CD4-positive, alpha-beta T cell treated with Interleukin-4 for 1 hour (primary cell): Measurements from ENCODE around the gene HOXC6.
"Not testable (repeated sequence)": the region's sequence is repeated elsewhere in the genome, so short reads cannot be mapped to it uniquely, and the experiment has no call there.

ENCODE experiments used
- DNase-seq, 2 donors: peaks; one replicate each; pipeline ENCODE4 v3.0.0-alpha.2; 2020 to 2022

HOXC6 gene

DNA sequence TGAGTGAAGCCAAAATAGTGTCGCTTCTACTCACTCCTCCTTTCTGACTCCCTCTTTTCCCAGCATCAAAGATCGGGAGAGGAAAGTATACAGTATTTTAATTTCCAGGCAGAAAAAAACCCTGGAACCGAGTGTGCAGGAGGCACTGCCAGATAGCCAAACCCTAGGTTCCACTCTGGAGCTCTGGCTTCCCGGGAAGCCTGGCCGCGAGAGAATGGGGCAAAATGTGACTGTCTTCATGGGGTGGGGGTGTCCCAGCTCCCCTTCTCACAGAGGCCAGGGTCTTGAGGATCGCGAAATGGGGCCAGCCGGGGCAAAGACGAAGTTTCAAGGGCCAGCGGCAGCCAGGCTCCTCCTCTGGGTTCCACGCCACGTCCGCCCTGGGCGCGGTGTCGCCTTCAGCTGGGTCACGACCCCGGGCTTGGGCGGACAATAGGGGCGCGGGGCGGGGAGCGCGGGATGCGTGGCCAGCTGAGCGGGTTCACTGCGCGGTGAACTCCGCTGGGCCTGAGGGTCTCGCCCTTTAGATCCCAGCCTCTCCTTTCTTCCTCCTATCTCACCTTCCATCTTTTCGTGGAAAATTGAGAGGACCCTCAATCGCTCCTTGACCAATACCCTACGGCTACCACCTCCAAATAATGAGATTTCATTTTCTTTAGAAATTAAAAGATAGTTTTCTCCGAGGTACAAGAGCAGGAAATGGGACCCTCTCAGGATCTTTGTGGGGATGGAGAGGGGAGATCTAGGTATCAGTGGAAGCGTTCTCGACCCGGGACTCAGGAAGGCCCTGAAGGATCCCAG is 32.1 kb downstream of the HOXC6 start:
- DNase-seq = no peak

- DNase-seq = no peak
Measured at GRCh38 chr12:54060975-54061778, 32.9 kb downstream of the HOXC6 start.

DNA sequence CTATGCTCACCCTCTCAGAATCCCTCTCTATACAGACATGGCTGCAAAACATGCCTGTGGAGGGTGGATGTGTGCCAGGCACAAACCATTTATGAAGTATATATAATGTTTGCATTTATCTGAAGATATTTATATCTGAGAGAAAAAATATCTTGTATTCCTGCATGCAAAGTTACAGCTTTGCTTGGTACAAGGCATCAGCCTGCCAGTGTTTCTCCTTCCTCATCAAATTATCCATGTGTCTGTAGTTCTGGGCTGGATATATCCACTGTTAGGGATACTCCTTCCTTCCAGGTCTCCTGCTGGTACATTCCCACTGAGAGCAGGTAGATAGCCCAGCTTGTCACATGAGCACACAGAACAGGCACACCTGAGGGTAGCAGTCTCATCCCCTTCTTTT is 37.4 kb downstream of the HOXC6 start:
- DNase-seq = no peak

DNA sequence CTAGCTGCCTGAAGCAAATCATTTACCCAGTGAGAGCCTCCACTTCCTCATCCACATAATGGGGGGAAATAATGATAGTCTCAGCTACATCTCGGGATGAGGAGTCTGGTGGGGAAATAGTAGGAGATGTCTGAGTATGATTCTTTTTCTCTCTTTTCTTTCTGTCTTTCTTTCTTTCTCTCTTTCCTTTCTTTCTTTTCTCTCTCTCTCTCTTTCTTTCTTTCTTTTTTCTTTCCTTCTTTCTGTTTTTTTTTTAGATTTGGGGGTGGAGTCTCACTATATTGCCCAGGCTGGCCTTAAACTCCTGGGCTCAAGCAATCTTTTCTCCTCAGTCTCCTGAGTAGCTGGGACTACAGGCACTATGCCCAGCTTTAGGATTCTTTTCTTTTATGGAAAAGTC is 38.2 kb downstream of the HOXC6 start:
- DNase-seq = no peak

DNA sequence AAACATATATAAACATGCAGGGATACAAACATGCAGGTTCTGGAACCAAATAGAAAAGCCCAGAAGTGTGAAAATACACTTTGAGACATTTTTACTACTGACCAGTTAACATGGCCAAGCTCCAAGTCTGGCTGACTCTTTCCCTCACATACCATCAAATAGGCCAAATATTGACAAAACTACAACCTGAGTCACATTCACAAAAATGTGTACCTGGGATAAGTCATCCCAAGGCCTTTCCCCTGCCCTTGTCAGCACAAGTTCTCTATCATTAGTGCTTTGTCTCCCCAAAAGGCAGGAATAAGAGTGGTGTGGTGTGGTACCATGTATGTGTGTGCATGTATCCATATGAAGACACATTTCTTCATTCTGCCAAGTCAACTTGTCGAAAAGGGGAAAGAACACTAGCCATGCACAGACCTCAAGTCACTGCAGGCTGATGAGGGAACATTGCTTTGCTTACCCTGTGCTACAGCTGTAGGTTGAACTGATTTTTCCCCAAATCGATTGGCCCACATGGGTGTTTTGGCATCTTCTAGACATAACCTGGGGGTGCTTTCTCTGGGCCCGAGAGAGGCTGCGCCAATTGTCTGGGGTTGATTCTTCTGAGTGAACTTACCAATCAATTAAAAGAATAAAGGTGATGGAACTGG is 40.3 kb downstream of the HOXC6 start:
- no peak for DNase-seq

- no peak for DNase-seq
Measured at GRCh38 chr12:54071942-54072341, 43.7 kb downstream of the HOXC6 start.

DNA sequence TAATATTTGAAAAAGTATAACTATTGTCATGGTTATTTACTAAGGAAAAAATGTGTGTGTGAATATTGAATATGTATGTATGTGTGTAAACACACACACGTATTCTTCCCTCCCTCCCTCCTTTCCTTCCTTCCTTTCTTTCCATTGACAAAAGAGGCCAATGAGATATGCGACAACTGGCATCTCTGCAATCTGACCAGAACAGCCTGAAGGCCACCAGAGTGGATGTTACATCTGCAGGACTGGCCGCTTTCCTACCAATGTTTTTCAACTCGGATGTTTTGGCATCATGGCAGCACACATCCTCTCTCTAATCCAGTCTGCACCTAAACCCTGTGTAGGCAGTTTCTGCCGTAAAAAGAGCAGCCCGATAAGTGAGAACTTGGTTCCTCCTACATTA is 46.1 kb downstream of the HOXC6 start:
- no peak for DNase-seq

DNA sequence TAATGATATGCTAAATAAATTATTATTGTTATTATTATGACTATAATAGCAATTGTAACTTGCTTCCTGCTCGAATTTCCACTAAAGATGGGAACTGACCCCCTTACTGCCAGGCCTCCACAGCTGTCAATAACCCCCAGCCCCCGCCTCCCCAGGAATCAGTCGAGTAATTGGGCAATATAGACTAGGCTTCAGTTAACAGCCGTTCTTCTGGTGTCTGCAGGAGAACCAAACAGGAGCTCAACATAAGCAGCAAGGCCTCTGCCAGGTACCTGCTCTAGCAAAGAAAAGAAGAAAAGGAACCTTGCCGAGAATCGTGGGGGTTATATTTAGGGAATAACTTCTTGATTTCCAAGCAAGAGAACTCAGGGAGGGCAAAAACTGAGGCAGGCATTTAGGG is 47.2 kb downstream of the HOXC6 start:
- no peak for DNase-seq

DNA sequence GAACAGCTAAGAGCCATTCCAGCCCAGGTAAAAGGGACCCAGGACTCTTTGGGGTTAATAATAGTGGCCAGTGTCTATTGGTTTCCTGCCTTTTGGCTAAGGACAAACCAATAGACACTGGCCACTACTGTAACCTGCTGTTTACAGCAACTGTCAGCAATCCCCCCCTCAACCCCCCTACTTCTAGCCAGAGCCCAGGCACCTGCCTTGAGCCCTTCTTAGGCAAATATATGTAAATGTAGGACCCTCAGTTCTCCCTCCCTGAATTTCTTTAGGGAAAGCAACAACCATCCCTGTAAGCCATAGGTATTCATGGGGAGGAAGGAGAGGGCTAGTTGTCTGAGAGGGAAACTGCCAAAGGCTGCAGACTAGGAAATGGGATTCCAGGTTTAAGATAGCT is 47.7 kb downstream of the HOXC6 start:
- no peak for DNase-seq

DNA sequence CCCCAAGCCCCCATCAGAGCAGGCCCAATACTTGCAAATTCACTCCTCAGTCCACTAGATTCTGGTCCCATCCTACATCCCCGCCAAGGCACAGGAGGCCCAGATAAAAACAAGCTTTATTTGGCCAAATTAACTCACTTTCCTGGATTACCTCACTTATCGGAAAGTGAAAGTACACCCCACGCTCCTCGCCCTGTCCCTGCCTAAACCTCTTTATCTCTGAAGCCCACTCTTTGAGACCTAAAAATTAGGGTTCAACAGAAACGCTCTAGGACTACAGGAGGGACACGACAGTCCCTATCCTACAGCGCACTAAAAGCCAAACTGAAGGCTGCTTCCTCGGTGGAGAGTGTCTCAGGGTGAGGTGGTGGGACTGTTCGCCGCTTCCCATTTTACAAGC is 49.6 kb downstream of the HOXC6 start:
- not testable (repeated sequence) for DNase-seq

DNA sequence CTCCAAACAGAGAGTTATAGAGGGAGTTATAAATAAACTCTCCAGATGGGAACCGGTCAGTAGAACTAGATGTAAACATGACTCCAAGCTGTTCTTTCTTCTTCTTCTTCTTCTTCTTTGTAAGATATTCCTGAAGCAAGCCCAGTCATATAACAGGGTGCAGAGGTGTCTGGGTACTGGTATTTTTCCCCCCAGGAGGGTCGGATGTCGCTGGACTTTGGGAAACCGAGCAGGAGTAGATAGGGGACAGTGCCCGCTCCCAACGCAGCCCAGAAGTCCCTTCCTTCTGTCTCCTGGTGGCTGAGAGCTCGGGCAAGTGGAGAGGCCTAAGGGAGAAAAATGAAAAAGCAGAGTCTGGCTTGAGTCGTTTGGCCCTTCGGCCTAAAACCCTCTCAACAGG is 50.9 kb downstream of the HOXC6 start:
- not testable (repeated sequence) for DNase-seq
